NCI-H2227 (cell line): ENCODE measurements around the gene PTPRD.
A peak's percentile ranks its signal among the peaks of the same experiment; 100 is the strongest.

ENCODE experiments used
- DNase-seq: peaks from one replicate; lab custom pipeline; 2025; ENCODE audit not compliant: unreplicated experiment; lab: John Stamatoyannopoulos, UW

PTPRD gene

GRCh38 chr9:8760000-8760767 is 1852.6 kb downstream of the PTPRD start:
- DNase-seq = no peak

GRCh38 chr9:8757881-8758280 is 1854.9 kb downstream of the PTPRD start:
- no peak for DNase-seq

- no peak for DNase-seq
Observed at GRCh38 chr9:8754751-8755150, 1858.1 kb downstream of the PTPRD start.

GRCh38 chr9:8751406-8751930 is 1861.3 kb downstream of the PTPRD start:
- no peak for DNase-seq

GRCh38 chr9:8750639-8751051 is 1862.2 kb downstream of the PTPRD start:
- peak; percentile 44 for DNase-seq

GRCh38 chr9:8745347-8745746 is 1867.5 kb downstream of the PTPRD start:
- no peak for DNase-seq

GRCh38 chr9:8738945-8739344 is 1873.9 kb downstream of the PTPRD start:
- no peak for DNase-seq

GRCh38 chr9:8736805-8737204 is 1876.0 kb downstream of the PTPRD start:
- DNase-seq = no peak

- DNase-seq = no peak
Observed at GRCh38 chr9:8734760-8735159, 1878.0 kb downstream of the PTPRD start.

GRCh38 chr9:8733131-8733954 is 1879.5 kb downstream of the PTPRD start:
- DNase-seq = peak; percentile 97

- no peak for DNase-seq
Observed at GRCh38 chr9:8732367-8733075, 1880.3 kb downstream of the PTPRD start.

- DNase-seq = peak; percentile 90
Observed at GRCh38 chr9:8730618-8731017, 1882.2 kb downstream of the PTPRD start.

- DNase-seq = no peak
Observed at GRCh38 chr9:8728910-8729309, 1883.9 kb downstream of the PTPRD start.

GRCh38 chr9:8727191-8727590 is 1885.6 kb downstream of the PTPRD start:
- DNase-seq = no peak

- no peak for DNase-seq
Observed at GRCh38 chr9:8726692-8727091, 1886.1 kb downstream of the PTPRD start.

- no peak for DNase-seq
Observed at GRCh38 chr9:8725635-8726034, 1887.2 kb downstream of the PTPRD start.

GRCh38 chr9:8724284-8725018 is 1888.4 kb downstream of the PTPRD start:
- peak; percentile 66 for DNase-seq

- DNase-seq = no peak
Observed at GRCh38 chr9:8723195-8723594, 1889.6 kb downstream of the PTPRD start.

GRCh38 chr9:8719833-8720486 is 1892.8 kb downstream of the PTPRD start:
- DNase-seq = no peak

- peak; percentile 25 for DNase-seq
Observed at GRCh38 chr9:8718121-8718725, 1894.6 kb downstream of the PTPRD start.
